T-helper 17 cell (primary cell): Measurements from ENCODE around the gene SND1. TPM values are rescaled to one million over a fixed set of nuclear protein-coding genes. Genes with fewer than 3 reads are reported as not detected.
A peak's percentile ranks its signal among the peaks of the same experiment; 100 is the strongest.
"Not testable (repeated sequence)": the region's sequence is repeated elsewhere in the genome, so short reads cannot be mapped to it uniquely, and the experiment has no call there.

ENCODE experiments used
- ATAC-seq: fragments of 150-1000 bp; cut with Tn5 transposase; 2 replicates; pipeline ENCODE4 v1.10.0; 2021; ENCODE audit warnings: mild to moderate bottlenecking, moderate library complexity
- DNase-seq, 3 donors: peaks; one replicate each; pipeline versions ENCODE4 v3.0.0 to v3.0.0-alpha.2; 2020 to 2021
- H3K9me3 ChIP-seq: one replicate; pipeline ENCODE4 v1.7.0; 2013; ENCODE audit warnings: low read length, mild to moderate bottlenecking; ENCODE audit not compliant: control insufficient read depth, poor library complexity, severe bottlenecking
- H3K27ac Mint-ChIP-seq: one replicate; pipeline ENCODE4 v1.8.0; 2022; ENCODE audit warnings: mild to moderate bottlenecking, moderate library complexity, mixed read lengths
- H3K27me3 Mint-ChIP-seq: one replicate; pipeline ENCODE4 v1.8.0; 2022; ENCODE audit warnings: mixed read lengths
- H3K36me3 Mint-ChIP-seq: one replicate; pipeline ENCODE4 v1.8.0; 2022; ENCODE audit warnings: low read depth, mixed read lengths
- H3K4me1 Mint-ChIP-seq: one replicate; pipeline ENCODE4 v1.8.0; 2022; ENCODE audit warnings: mild to moderate bottlenecking, mixed read lengths
- H3K4me3 Mint-ChIP-seq: one replicate; pipeline ENCODE4 v1.8.0; 2022; ENCODE audit warnings: mild to moderate bottlenecking, moderate library complexity, mixed read lengths
- total RNA-seq, 4 donors: library from RNA in 2 of 4; stranded (reverse) in 2 of 4; gene quantifications; one replicate each; pipeline ENCODE4 v1.2.3 and lab custom pipeline; 2022 to 2026

Gene SND1
- total RNA-seq, 2 donors from 2014 or later: 201 to 208 TPM

- ATAC-seq (no peak), DNase-seq (no peak)
- peaks cover 14% of the 10 kb centered on the region for H3K4me1 Mint-ChIP-seq
- no peaks in the 10 kb centered on the region for H3K27me3 Mint-ChIP-seq
- H3K4me3 Mint-ChIP-seq: no peak overlapping the region
- H3K36me3 Mint-ChIP-seq: peaks cover 5% of the 10 kb centered on the region
- H3K27ac Mint-ChIP-seq: peak overlapping the region; percentile 73
- no peaks in the 10 kb centered on the region for H3K9me3 ChIP-seq
Measured at GRCh38 chr7:128100225-128100948, 448.4 kb downstream of the SND1 start.

- Mint-ChIP-seq H3K27me3 (no peaks in the 10 kb centered on the region), H3K4me3 (no peak overlapping the region), H3K27ac (peak overlapping the region; percentile 73), H3K4me1 (peaks cover 14% of the 10 kb centered on the region), H3K36me3 (peaks cover 2% of the 10 kb centered on the region)
- DNase-seq (no peak), ATAC-seq (no peak)
- no peaks in the 10 kb centered on the region for H3K9me3 ChIP-seq
Measured at GRCh38 chr7:128100949-128101713, 449.1 kb downstream of the SND1 start.

DNA sequence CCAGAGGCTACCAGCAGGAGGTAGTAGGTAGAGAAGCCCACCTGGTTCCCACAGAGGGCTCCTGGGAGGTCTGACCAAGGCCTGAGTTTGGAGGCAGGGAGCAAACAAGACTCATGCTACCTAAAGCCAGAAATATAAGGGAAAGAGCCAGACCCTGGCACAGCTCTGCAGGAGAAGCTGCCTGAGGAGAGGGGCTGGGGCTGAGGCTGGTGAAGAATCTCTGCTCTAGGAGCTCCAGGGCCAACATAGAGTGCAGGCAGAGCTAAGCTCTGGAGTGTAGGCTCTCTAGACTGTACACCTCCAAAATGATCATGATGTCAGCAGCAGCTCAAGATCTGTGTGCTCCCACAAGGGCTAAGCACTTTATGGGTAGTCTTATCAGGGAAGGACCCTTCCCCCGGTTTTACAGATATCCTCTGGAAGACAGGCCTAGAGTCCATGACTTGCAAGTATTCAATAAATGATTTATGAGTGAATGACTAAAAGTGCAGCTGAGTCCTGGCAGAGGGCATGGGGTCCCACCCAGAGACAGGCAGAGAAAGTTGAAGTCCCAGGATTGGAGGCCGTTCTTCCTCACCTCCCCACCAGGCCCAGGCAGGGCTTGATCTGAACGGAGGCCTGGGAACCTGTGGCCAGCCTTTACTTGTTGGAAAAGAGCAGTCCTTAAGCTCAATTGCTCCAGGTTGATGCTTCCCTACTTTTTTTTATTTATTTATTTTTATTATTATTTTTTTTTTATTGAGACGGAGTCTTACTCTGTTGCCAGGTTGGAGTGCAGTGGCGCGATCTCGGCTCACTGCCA lies 450.7 kb downstream of the SND1 start:
- Mint-ChIP-seq H3K4me1 (peaks cover 21% of the 10 kb centered on the region), H3K27me3 (no peaks in the 10 kb centered on the region), H3K36me3 (no peaks in the 10 kb centered on the region), H3K4me3 (peak overlapping the region; percentile 88), H3K27ac (peak overlapping the region; percentile 73)
- no peak for DNase-seq
- no peaks in the 10 kb centered on the region for H3K9me3 ChIP-seq
- no peak for ATAC-seq

GRCh38 chr7:128103498-128104107 lies 451.6 kb downstream of the SND1 start:
- no peaks in the 10 kb centered on the region for H3K9me3 ChIP-seq
- Mint-ChIP-seq H3K27me3 (no peaks in the 10 kb centered on the region), H3K36me3 (no peaks in the 10 kb centered on the region), H3K4me1 (peaks cover 23% of the 10 kb centered on the region), H3K4me3 (peak overlapping the region; percentile 88), H3K27ac (peak overlapping the region; percentile 39)
- ATAC-seq (peak; percentile 36), DNase-seq (no peak)

GRCh38 chr7:128104108-128104742 lies 452.2 kb downstream of the SND1 start:
- peaks cover 29% of the 10 kb centered on the region for H3K4me1 Mint-ChIP-seq
- peak overlapping the region; percentile 69 for H3K27ac Mint-ChIP-seq
- ATAC-seq (peak; percentile 32), DNase-seq (no peak)
- no peaks in the 10 kb centered on the region for H3K27me3 Mint-ChIP-seq
- peak overlapping the region; percentile 88 for H3K4me3 Mint-ChIP-seq
- no peaks in the 10 kb centered on the region for H3K9me3 ChIP-seq
- no peaks in the 10 kb centered on the region for H3K36me3 Mint-ChIP-seq

- Mint-ChIP-seq H3K27ac (peak overlapping the region; percentile 69), H3K4me1 (peaks cover 32% of the 10 kb centered on the region), H3K4me3 (peak overlapping the region; percentile 47), H3K27me3 (no peaks in the 10 kb centered on the region), H3K36me3 (no peaks in the 10 kb centered on the region)
- no peak for DNase-seq
- no peaks in the 10 kb centered on the region for H3K9me3 ChIP-seq
- no peak for ATAC-seq
Measured at GRCh38 chr7:128105228-128106022, 453.4 kb downstream of the SND1 start.

DNA sequence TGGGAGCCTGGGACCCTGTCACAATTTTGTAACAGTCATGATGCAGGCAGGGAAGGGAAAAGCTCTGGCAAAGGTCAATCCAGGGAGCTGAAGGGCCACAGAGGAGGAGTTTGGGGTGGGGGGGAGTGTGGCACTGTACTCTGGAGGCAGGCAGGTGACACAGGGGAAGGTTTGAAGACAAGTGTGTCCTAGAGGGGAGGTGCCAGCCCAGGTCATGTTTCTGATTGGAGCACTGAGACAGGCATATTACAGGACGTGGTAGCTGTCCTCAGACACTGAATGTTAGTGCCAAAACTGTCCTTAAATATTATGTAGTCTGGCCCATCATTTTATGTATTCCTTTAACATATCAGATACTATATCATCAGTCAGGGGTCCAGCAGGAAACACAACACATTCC lies 454.8 kb downstream of the SND1 start:
- H3K9me3 ChIP-seq: no peaks in the 10 kb centered on the region
- Mint-ChIP-seq H3K27me3 (no peaks in the 10 kb centered on the region), H3K36me3 (no peaks in the 10 kb centered on the region), H3K4me1 (peaks cover 42% of the 10 kb centered on the region), H3K4me3 (no peak overlapping the region), H3K27ac (no peak overlapping the region)
- ATAC-seq (no peak), DNase-seq (no peak)

DNA sequence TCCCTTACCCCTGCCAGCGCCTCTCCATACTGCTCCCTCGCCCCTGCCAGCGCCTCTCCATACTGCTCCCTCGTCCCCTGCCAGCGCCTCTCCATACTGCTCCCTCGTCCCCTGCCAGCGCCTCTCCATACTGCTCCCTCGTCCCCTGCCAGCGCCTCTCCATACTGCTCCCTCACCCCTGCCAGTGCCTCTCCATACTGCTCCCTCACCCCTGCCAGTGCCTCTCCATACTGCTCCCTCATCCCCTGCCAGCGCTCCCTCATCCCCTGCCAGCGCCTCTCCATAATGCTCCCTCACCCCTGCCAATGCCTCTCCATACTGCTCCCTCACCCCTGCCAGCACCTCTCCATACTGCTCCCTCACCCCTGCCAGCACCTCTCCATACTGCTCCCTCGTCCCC lies 455.5 kb downstream of the SND1 start:
- H3K36me3 Mint-ChIP-seq, H3K9me3 ChIP-seq, H3K4me3 Mint-ChIP-seq, DNase-seq, H3K27me3 Mint-ChIP-seq, H3K27ac Mint-ChIP-seq, ATAC-seq: not testable (repeated sequence)
- H3K4me1 Mint-ChIP-seq: peaks cover 46% of the 10 kb centered on the region

DNA sequence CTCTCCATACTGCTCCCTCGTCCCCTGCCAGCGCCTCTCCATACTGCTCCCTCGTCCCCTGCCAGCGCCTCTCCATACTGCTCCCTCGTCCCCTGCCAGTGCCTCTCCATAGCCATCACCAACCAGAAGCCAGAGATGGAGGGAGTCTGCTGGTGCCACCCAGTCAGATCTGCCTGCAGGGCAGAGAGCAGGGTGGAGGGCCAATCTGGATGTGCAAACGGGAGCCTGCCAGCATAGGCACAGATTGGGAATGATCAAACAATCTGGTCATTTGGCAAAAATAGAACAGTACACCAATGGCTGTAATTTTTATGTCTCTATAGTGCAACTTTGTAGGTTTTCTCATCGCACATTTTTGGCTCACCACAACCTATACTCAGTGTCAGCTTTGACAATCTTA lies 456.1 kb downstream of the SND1 start:
- Mint-ChIP-seq H3K27ac (no peak overlapping the region), H3K27me3 (no peaks in the 10 kb centered on the region), H3K4me1 (peaks cover 46% of the 10 kb centered on the region), H3K36me3 (no peaks in the 10 kb centered on the region), H3K4me3 (peak overlapping the region; percentile 90)
- H3K9me3 ChIP-seq: no peaks in the 10 kb centered on the region
- DNase-seq: no peak
- no peak for ATAC-seq

- DNase-seq (no peak), ATAC-seq (peak; percentile 80)
- Mint-ChIP-seq H3K27ac (peak overlapping the region; percentile 74), H3K27me3 (no peaks in the 10 kb centered on the region), H3K36me3 (no peaks in the 10 kb centered on the region), H3K4me1 (peaks cover 40% of the 10 kb centered on the region), H3K4me3 (peak overlapping the region; percentile 90)
- H3K9me3 ChIP-seq: no peaks in the 10 kb centered on the region
Measured at GRCh38 chr7:128108641-128109423, 456.8 kb downstream of the SND1 start.

- DNase-seq, H3K36me3 Mint-ChIP-seq, H3K27me3 Mint-ChIP-seq, ATAC-seq, H3K9me3 ChIP-seq: not testable (repeated sequence)
- Mint-ChIP-seq H3K4me3 (peak overlapping the region; percentile 90), H3K4me1 (peaks cover 39% of the 10 kb centered on the region), H3K27ac (peak overlapping the region; percentile 74)
Measured at GRCh38 chr7:128109424-128109969, 457.5 kb downstream of the SND1 start.
